Gastroesophageal sphincter (tissue), 3 donors: ENCODE results near the gene TNFAIP8L1.

Experiments
- CTCF ChIP-seq, 4 experiments: fragments of 200-600 bp in 2 of 4; fragments of 450-650 bp in 2 of 4; sonication (generic) in 1 of 4; IDR thresholded peaks; one replicate each; pipeline ENCODE4 v1.5.1; 2017 to 2019; ENCODE audit warnings: antibody characterized with exemption in 4 of 4, mild to moderate bottlenecking in 2 of 4, moderate library complexity in 2 of 4
- EP300 ChIP-seq: sonication (generic); formaldehyde crosslinking; IDR thresholded peaks from one replicate; pipeline ENCODE4 v1.6.1; 2017; ENCODE audit warnings: antibody characterized with exemption, mild to moderate bottlenecking
- POLR2A ChIP-seq, 2 donors: fragments of 450-650 bp; IDR thresholded peaks; one replicate each; pipeline ENCODE4 v1.6.1; 2017; ENCODE audit warnings: antibody characterized with exemption in 2 of 2, mild to moderate bottlenecking in 2 of 2, moderate library complexity in 1 of 2
- POLR2AphosphoS5 ChIP-seq: sonication (generic); formaldehyde crosslinking; IDR thresholded peaks from one replicate; pipeline ENCODE4 v1.6.1; 2017; ENCODE audit warnings: antibody characterized with exemption

- TF ChIP-seq EP300 (no peak), POLR2AphosphoS5 (peak; percentile 83), POLR2A (IDR thresholded peaks at IDR 0.05) (peak in 1 of 2 donors; percentile 46), CTCF (IDR thresholded peaks at IDR 0.05) (no peak)
These were observed 30.6 kb downstream of the TNFAIP8L1 start, which contains the start of gene MYDGF for GRCh38 chr19:4669723-4670480.
